GM18858 (cell line): ENCODE results near the gene CFAP46.
"Not testable (repeated sequence)": the region's sequence is repeated elsewhere in the genome, so short reads cannot be mapped to it uniquely, and the experiment has no call there.

Experiments used
- ATAC-seq: cut with Tn5 transposase; IDR thresholded peaks from one replicate; pipeline ENCODE4 v1.9.1; 2021; ENCODE audit not compliant: unreplicated experiment

Gene CFAP46

GRCh38 chr10:132963430-132963960, 21.1 kb upstream of the CFAP46 start:
- no peak for ATAC-seq

- no peak for ATAC-seq
Observed at GRCh38 chr10:132962623-132963429, 20.5 kb upstream of the CFAP46 start.

GRCh38 chr10:132961787-132962622, 19.6 kb upstream of the CFAP46 start:
- ATAC-seq: no peak

GRCh38 chr10:132961420-132961786, 19.0 kb upstream of the CFAP46 start:
- ATAC-seq: no peak

GRCh38 chr10:132960631-132961419, 18.5 kb upstream of the CFAP46 start:
- no peak for ATAC-seq

DNA sequence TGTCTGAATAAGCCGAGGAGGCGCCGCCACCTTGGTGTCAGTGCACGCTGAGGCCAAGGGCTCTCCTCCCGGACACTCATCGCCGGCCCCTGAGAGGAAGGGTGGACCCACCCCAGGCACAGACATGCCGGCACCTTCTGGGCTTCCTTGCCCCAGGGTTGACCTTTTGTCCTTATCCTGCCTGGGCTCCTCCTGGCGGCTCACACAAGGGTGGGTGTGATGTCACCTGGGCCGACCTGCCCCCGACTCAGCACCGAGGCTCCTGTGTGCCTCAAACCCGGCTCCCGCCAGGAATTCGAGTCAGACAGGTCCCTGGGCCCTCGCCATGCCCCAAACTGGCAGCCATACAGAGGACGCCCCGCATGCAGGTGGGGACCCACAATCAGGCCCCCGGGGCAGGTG, 17.7 kb upstream of the CFAP46 start:
- ATAC-seq: no peak

GRCh38 chr10:132959559-132959961, 17.2 kb upstream of the CFAP46 start:
- no peak for ATAC-seq

- ATAC-seq: no peak
Observed at GRCh38 chr10:132958883-132959558, 16.7 kb upstream of the CFAP46 start.

DNA sequence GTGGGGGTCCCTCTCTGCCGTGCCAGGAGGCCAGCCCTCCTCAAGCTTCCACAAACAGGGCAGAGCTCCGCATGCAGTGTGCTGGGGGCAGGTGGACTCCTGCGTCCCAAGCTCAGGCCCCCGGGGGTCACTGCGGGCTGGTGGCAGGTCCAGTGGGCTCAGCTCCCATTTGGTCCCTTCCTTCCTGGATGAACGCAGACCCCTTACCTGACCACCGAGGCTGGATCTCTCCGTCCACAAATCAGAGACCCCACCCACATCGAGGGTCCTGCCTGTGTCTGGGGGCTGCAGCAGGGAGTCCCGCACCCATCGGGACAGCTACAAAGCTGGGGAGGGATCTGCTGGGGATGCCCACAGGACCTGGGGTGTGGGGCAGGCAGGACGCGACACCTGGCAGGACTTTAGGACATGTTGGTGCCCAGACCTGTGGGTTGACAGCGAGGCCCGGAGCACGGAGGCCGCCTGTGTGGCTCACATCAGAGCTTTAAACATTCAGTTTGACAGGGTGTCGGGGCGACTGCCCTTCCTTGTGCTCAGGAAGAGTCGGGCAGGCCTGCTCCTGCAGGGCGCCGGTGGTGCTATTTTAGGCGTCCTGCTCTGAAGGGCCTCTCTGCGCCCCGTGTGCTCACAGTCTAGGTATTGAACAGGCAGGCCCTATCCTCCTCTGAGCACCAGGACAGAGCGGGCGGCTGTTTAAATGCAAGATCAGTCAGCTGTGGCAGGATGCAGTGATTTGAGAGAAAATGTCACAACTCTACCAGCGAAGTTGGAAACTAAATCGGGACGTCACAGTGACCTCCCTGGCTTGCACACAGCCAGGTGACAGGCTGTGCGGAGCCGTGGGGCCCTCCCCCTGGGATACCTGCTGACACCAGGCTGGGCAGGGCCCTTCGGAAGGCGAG, 15.9 kb upstream of the CFAP46 start:
- no peak for ATAC-seq

- ATAC-seq: no peak
Observed at GRCh38 chr10:132957131-132957530, 14.8 kb upstream of the CFAP46 start.

- ATAC-seq: not testable (repeated sequence)
Observed at GRCh38 chr10:132956259-132956658, 13.9 kb upstream of the CFAP46 start.

DNA sequence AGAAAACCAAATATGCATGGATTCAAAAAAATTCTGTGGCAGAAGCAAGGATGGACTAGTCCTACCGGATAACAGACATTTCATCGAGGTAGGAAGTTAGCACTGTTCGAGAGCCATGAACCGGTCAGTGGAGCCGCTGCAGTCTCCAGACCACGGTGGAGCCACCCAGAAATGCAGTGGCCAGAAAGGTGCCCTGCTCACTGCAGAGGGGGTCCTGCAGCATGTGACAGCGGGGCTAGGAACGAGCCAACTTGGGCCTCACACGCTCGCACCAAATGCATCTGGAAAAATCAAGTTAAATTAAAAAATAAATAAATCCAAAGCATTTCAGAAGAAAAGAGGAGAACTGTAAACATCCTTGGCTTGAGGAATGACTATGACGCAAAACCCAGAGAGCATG, 13.1 kb upstream of the CFAP46 start:
- ATAC-seq: no peak

DNA sequence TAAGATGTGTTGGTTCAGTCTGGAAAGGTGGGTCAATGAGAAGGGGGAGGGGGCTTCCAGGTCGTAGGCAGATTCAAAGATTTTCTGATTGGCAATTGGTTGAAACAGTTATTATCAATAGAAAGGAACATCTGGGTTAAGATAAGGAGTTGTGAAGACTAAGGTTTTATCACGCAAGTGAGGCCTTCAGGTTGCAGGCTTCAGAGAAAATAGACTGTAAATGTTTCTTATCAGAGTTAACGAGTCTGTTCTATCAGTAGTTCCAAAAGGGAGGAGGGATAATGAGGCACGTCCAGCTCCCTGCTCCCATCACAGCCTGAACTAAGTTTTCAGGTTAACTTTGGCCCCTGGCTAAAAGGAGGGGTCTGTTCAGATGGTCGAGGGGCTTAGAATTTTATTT, 11.1 kb upstream of the CFAP46 start:
- no peak for ATAC-seq

GRCh38 chr10:132951926-132952325, 9.6 kb upstream of the CFAP46 start:
- ATAC-seq: no peak

- no peak for ATAC-seq
Observed at GRCh38 chr10:132948351-132948750, 6.0 kb upstream of the CFAP46 start.

DNA sequence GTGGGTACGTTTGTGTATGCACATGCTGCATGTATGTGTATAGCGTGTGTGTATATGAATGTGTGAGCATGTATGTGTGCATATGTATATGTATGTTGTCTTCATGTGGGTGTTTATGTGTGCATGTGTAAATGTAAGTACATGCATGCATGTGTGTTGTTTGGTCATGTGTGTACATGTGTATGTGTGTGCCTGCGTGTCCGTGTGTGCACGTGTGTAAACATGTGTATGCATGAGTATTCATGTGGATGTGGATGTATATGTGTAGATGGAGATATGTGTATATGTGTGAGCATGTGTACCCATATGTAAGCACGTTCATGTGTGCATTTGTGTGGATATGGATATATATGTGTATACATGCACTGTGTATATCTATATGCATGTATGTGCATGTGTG, 5.5 kb upstream of the CFAP46 start:
- ATAC-seq: no peak

DNA sequence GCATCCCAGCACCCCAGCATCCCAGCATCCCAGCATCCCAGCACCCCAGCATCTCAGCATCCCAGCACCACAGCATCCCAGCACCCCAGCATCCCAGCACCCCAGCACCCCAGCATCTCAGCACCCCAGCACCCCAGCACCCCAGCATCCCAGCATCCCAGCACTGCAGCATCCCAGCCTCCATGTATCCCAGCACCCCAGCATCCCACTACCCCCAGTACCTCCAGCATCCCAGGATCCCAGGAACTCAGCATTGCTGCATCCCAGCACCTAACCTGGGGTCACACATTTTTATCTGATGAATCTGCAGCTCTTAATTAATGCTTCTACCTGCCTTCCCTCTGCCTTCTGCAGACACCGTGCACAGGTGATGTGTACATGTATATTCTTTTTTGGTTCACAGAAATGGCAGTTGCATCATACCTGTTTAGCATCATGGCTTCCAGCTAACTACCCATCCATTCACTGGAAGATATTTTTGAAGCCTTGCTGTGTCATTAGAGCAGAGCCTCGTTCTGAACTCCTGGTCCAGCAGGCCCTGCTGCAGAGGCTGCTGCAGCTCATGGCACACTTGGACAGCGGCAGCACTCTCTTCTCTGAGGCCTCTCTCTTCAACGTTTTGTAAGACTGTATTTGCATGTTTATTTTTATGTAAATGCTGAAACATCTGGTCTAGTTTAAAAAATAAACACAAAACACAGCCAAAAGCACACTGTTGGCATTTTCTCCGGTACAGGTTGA, 4.6 kb upstream of the CFAP46 start:
- ATAC-seq: no peak

DNA sequence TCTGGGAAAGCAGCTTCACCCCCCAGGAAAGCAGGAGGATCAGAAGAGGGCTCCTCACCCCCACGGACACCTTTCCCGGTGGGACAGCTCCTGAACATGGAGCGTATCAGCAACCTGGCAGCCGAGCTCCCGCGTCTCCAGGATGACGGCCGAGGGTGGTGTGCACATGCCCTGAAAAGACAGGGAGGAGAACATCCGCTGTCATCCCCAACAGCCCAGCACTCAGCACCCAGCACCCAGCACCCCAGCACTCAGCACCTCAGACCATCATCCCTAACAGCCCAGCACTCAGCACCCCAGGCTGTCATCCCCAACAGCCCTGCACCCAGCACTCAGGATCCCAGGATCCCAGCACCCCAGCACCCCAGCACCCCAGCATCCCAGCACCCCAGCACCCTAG, 3.9 kb upstream of the CFAP46 start:
- ATAC-seq: no peak

DNA sequence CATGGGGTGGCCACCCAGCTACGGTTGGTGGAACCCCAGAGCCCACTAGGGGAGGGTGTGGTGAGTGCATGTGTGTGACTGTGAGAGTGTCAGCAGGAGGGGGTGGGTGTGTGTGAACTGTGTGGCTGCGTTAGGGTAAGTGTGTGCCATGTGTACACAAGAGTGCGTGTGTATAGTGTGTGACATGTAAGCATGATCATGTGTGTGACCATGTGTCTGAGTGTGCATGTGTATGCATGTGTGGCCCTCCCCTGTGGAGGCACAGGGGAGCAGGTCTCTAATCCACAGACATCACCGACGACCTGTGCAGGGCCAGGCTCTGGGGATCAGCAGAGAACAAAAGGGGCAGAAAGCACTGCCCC, 3.5 kb upstream of the CFAP46 start:
- ATAC-seq: no peak
